CD4-positive, alpha-beta T cell treated with Interleukin-2 at 100 ng/mL for 4 hours (primary cell): ENCODE data around the gene TRABD.

Experiments used
- DNase-seq: peaks from one replicate; pipeline ENCODE4 v3.0.0-alpha.2; 2020; ENCODE audit warnings: low spot score

The TRABD gene

DNA sequence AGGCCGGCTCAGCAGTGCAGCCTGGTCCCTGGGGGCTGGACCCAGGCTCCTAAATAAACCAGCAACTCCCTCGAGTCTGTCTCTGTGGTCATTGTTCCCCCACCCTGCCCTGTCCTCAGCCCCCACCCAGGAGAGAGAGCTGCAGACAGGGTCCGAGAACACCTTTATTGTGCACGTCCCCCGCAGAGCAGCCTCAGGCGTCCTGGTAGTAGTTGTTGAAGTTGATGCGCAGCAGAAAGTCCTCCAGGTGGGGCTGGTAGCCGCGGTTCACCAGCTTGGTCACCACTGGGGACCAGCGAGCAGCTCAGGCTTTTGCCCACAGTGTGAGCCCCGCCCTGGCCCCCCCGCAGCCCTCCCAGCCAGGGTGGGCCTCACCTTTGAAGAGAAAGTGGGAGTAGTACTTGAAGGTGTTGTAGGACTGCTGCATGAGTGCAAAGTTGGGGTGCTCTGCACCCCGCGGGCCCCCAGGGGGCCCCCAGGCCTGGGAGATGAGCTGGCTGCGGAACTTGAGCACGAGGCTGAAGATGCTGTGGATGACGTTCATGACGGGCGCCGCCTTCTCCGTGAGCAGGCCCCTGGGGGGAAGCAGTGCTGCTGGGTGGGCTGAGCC is 31.9 kb downstream of the TRABD start:
- DNase-seq, result no peak

DNA sequence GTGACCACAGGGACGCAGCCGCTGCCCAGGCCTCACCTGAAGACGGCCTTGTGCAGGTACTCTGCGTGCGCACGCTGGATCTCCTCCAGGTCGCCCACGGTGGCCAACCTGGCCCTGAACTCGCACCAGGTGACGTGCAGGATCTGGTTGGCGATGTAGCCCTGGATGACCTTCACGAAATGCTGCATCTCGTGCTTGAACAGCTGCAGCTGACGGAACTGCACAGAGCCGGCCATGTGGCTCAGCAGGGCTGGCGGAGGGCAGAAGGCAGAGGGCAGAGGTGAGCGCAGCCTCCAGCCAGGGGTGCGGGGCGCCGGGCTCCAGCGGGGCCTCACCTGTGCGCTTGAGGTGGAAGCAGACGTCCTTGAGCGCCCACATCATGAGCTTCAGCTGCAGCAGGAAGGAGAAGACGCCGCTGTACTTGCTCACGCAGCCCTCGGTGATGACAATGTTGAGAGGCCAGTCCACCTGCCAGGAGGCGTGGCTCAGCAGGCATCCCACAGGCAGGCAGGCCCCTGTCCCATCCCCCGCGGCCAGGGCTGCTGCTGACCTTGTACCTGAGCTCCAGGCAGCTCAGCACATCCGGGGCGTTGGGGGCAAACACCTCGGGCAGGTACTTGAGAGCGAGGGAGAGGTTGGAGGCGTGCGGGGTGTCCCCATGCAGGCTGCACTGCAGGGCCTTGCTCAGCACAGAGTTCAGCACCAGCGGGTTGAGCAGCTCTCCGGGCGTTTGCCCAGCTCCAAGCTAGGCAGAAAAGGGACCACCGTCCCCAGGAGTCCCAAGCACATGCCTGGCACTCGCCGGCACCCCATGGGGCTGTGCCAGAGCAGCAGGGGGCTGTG is 32.7 kb downstream of the TRABD start:
- no peak for DNase-seq

DNA sequence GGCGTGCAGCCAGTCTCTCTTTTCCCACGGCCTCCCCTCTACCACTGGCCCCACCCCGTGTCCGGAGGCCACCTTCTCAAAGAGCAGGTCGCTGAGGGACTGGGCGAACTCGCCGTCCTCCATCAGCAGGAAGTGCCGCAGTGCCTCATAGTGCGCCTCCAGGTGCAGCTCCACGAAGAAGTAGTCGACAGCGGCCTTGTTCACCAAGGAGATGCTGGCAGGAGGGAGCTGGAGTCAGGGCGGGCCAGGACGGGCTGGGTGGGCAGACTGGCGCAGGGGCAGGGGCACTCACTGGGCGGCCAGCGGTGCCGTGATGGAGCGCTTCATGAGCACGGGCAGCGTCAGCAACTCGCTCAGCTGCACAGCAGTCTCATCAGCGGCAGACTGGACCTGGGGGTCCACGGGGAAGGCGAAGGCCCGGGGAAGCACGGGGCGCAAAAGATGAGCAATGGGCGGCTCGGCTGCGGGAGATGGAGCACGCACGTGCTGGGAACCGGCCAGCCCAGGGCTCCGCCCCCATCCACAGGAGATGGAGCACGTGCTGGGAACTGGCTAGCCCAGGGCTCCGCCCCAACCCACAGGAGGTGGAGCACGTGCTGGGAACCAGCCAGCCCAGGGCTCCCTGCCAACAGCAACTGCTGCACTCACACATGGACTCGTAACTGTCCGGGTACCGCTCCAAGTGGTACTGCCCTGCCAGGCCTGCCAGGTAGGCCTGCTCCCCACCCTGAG is 33.4 kb downstream of the TRABD start:
- DNase-seq, result no peak

DNA sequence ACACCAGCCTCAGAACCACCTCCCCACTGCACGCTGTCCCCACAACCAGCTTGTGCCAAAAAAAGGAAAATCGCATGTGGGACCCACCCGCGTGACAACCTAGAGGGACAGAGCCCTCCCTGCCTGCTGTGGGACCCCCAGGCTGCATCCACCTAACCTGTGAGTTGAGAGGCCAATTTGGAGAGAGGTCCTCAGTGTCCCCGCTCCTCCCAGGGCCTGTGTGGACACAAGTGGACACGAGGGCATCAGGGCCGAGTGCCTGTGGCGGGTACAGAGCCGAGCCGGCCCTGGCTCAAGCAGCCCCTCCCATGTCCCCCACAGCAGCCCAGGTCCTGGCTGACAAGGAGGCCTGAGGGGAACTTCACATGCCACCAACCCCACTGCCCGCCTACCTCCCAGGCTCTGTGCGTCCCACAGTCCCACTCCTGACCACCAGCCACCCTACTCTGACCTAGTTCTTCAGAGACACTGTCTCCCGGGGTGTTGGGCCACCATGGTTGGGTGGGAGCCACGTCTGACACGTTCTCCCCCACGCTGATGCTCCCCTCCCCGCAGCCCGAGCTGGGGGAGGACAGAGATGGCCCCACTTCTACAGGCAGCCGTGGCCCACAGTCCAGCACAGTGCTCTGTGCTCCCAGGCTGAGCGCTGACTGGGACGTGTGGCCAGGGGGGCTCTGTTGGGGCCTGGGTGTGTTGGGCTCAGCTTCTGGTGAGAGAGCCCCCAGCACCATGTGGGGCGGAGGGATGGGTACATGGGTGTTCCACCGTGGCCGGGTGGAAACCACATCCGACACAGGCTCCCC is 34.3 kb downstream of the TRABD start:
- no peak for DNase-seq

DNA sequence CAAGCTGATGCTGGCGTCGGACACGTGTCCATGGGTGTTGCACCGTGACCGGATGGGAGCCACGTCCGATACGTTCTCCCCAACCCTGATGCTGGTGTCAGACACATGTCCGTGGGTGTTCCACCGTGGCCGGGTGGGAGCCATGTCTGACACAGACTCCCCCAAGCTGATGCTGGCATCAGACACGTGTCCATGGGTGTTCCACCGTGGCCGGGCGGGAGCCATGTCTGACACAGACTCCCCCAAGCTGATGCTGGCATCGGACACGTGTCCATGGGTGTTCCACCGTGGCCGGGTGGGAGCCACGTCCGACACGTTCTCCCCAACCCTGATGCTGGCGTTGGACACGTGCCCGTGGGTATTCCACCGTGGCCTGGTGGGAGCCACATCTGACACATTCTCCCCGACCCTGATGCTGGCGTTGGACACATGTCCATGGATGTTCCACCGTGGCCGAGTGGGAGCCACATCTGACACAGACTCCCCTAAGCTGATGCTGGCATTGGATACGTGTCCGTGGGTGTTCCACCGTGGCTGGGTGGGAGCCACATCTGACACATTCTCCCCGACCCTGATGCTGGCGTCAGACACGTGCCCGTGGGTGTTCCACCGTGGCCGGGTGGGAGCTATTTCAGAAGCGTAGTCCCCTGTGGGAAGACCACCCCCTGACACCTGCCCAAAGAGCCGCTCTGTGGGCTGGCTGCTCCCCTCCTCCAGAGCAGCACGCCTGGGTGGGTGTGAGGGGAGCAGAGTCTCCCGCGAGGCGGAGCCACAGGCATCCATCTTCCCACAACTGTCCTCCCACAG is 35.1 kb downstream of the TRABD start:
- DNase-seq, result no peak

DNA sequence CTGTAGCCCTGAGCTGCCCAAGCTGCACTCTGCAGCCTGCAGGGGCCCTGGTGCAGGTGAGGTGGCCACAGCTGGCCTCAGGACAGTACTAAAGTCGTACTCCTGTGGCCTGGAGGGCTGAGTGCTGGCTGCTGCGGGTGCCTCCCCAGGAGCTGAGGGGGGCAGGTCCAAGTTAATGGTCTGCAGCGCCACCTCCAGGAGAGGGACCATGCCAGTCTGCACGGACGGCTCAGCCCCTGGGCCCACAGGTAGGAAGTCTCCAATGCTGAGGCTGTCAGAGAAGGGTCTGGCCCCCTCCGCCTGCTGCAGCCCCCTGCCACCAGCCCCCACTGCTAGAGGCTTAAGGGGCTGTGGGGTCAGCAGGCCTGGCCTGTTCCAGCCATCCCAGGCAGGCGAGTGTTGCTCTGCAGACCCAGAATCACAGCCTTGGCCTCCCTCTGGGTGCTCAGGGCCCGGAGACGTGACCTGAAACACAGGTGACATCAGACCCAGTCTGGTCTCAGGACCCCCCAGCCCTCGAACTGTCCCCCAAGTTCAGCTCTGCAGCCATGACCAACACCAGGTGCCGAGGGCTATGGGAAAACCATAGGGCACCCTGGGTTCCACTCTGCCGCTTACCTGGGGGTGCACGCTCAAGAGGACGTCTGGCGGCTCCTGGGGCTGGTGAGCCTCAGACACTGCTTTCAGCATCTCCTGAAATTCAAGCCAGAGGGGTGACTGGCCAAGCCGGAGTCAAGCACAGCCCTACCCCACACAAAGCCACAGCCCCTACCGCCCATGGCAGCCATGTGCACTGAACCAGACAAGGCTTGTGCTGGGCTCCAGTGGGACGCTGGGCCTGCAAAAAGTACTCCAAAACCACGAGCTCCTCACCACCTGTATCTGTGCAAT is 35.9 kb downstream of the TRABD start:
- DNase-seq, result no peak

DNA sequence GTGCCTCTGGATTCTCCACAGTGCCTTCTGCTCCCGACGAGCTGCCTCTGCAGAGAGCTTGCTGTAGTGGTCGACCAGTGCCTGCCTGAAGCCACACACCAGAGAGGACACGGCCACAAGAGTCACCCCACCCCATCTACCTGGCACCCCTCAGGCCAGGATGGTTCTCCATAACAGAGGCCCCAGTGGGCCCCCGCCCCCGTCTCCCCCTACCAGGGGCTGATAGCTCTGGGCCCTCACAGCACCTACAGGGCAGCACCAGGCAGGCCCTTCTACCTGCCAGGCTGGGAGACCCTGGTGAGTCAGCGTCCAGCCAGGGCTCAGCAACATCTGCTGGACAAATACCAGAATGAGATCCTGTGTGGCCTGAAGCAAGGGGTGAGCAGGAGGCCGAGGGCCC is 36.8 kb downstream of the TRABD start:
- no peak for DNase-seq

DNA sequence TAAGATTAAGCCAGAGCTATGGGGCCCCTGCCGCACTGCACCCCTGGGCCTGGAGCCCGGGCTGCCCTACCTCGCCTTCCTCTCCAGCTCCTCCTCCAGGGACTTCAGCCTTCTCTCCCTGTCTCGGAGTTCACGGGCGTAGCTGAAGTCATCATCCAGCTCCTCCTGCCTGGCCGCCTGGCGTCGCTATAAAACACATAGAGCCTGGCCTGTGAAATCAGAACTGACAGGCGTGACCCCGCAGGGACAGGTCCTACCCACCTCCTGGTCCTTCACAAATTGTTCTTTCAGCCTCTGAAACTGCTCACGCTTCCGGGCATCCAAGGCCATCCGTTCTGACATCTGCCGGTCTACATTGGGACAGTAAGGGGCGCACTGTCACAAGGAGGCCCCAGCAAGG is 38.4 kb downstream of the TRABD start:
- no peak for DNase-seq

DNA sequence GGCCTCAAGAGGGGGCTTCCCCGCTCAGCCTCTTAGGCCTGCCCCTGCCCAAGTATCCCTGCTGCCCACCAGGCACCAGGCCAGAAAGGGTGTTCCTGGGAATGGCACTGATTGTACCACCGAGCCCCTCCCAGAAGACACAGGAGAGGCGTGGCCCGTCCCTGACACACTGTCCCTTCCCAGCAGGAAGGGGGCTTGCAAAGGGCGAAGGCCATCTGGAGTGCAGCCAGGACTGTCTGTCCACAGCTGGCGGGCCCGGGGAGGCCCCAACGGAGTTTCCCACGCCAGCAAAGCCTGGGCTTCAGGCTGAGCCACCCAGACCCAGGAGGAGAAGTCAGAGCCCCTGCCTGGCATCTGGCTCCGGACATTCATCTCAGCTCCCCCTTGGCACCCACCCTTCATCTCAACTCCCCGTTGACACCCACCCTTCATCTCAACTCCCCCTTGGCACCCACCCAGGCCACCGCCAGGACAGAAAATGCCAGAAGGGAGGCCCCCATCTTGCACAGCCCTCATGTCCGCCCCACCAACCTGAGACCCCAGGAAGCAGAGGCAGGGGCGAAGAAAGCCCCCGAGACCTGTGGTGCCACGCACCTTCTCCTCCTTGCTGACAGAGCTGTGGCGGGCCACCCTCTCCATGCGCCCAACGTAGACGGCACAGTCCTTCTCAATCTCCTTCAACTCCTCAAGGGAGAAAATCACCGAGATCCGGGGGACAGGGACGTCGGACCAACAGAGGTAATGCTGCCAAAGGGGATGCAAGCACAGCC is 39.7 kb downstream of the TRABD start:
- no peak for DNase-seq

DNA sequence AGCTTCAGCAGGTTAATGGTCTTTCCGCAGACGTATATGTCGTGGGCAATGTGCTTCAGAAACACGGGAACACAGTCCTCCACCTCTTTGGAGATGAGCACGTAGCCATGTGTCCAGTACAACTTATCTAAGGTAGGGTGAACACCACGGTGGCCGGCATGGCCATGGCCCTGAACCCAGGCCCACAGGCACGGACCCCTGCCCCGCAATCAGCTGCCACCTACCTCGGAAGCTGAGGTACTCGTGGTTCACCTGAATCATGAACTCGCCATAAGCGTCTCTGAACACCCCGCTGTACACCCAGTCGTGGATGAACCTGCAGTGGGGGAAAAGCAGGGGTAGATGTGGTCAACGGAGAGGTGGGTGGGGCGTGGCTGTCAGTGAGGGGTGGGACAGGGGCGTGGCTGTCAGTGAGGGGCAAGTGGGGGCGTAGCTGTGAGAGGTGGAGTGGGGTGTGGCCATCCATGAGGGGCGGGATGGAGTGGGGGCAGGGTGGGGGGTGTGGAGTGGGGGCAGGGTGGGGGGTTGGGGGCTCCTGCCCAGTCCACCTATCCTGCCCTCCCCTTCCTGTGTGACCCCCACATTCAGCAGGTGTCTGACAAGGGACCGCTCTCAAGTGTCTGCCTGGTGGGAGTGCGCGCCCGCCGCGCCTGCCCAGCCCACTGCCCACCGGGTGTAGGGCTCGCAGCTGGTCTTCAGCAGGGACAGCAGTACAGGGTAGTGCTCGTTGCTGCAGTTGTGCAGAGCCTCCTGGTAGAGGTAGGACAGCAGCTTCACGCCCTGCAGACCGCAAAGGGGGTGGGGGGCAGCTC is 40.6 kb downstream of the TRABD start:
- DNase-seq, result no peak

DNA sequence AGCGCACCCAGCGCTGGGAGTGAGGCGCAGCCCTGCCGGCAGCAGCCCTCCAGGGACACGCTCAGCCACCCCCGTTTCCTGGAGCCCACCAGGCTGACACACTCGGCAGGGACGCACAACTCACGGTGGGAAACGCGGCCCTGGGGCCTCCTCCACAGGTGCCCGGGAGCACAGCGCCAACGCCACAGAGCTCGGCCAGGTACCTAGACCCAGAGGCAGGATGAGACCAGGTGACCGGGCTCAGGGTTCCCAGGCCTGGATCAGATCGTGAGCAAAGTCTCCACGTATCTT is 41.1 kb downstream of the TRABD start:
- no peak for DNase-seq

DNA sequence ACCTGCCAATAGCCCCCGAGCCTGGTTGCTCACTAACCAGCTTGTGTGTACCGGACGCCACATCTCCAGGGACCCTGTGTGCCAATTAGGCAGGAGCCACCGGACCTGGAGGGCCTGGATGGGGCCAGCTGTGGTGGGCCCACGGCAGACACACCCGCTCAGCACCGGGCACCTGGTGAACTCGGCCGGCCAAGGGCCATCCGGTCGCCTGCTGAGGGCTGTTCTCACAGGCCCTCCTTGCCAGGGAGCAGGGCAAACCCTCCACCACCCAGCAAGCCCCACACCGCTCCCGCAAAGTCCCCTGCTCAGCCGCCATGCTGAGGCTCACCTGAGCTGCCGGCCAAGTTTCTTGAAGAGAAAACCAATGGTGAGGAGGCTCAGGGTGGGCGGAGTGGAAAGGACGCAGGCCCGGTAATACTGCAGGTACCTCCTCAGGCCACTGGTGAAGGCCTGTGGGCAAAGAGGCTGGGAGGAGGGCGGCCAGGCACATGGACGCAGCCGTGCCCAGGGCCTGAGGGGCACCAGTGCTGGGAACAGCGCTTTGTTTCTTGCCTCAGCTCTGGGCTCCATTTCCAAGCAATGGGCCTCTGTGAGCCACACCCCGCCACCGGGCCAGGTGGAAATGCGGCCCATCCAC is 42.0 kb downstream of the TRABD start:
- DNase-seq, result no peak

DNA sequence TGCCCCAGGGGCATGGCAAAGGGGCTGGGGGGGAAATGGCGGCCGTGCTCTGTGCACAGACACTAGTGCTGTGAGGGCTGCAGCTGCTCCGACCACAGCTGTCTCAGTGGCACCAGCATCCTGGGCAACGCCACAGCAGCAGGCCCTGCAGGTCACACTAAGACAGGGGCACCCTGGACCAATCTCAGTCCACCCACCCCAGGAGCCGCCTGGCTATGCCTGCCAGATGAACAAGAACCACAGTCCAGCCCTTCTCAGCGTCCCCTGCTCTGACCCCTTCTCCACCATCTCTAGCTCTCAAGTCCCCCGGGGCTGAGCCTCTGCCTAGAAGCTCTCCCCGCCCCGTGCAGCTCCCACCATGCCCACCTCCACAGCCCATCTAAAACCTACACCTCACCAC is 42.7 kb downstream of the TRABD start:
- no peak for DNase-seq

DNA sequence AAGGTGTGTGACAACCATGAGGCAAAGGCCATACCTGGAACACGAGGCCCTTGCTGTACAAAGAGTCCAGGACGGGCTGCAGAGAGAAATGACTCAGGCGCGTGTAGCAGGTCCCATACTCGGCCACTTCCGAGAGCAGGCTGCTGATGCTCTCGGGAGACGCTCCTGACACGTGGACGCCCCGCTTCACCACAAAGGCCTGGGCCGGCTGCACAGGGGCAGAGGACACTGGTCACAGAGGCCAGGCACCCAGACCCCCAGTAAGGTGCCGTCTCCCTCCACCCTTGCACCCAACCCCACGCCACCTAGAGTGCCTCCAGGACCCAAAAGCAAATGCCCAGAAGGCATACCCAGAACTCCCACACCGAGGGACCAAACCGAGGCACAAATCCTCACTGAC is 43.7 kb downstream of the TRABD start:
- DNase-seq, result no peak

DNA sequence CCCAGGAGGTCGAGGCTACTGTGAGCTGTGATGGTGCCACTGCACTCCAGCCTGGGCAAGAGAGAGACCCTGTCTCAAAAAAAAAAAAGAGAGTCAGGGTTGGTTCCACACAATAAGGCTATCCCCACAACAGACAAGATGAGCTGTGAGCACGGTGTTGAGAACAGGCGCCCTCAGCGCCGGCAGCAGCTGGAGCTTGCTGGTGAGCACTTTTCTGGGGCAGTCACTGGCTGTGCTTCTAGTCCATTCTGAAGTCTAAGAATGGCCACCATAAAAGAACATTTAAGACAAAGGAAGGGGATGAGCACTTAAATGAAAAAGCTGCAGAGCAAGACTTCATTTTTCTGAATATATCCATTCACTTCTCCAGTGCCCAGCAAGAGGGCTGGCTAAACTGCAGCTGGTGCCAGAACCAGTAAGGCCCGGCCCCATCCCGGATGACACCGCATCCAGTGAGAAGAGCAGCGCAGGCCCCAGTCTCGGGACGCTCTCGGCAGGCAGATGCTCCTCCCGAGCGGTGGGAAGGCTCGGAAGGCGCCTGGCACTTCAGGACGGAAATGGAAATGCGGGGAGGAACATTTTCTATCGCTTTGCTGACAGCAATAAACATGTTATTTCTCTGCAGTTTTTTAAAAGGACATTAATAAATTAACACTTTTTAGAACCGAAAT is 46.9 kb downstream of the TRABD start:
- no peak for DNase-seq

DNA sequence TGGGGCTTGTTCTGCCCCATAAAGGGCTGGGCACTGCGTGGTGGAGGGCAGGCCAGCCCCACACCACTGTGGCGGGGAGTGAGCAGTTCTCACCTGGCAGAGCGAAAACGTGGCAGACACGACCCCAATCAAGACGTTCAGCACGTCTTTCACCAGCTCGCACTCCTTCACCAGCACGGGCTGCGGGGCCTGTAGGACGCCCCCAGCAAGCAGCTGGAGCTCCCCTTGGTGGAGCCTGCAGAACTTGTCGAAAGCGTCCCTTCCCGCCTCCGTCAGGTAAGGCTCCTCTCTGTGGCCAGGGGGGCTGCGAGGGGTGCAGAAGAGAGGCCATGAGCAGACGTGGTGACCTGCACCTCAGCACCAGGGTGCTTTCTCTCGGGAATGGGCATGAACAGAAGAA is 47.5 kb downstream of the TRABD start:
- no peak for DNase-seq

DNA sequence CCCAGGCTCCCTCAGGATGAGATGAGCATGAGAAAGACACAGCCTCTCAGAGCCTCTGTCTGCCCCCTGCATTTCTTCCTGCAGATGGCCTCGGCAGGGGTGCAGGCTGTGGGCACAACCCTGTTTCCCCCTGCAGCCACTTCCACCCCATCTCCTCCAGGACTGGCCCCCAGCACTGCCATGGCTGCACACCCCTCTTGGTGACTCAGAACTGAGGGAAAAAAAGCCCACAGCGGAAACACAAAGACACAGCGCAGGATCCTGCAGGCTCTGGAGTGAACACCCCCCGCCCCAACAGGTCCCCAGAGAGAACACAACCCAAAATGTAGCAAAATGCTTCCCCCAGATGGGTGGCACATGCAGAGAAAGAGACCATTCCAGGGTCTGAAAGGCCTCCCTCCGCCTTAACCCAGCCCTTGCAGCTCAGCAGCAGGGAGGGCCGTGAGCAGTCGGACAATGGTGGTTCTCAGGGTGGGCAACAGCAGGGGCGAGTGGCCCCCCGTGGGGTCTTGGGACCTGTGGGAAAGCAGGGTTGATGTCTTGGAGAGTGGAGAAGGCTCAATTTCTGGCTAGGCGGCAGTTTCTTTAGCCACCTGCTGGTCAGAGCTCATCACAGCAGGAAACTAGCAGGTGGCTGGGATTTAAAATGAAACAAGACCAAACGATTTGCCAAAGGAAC is 51.2 kb downstream of the TRABD start:
- DNase-seq, result no peak
